ENCODE results near the gene DIAPH3.

Gene DIAPH3

GRCh38 chr13:59623206-59623915, 540.4 kb downstream of the DIAPH3 start:
- no peak for DNase-seq (ENCODE audit: low spot score)

GRCh38 chr13:59621773-59622172, 542.0 kb downstream of the DIAPH3 start:
- no peak for DNase-seq (ENCODE audit: low spot score)

All from CD4-positive, alpha-beta T cell treated with Interleukin-15 for 4 hours (primary cell).